Hepatocyte (in vitro differentiated cells): ENCODE measurements around the gene OVAAL. TPM values are rescaled to one million over a fixed set of nuclear protein-coding genes. Genes with fewer than 3 reads are reported as not detected.

Source experiments
- DNase-seq: peaks from one replicate; pipeline ENCODE4 v3.0.0-alpha.2; 2016; ENCODE audit warnings: low spot score
- H2AFZ ChIP-seq: fragments of 200-600 bp; sonication (generic); 2 replicates; pipeline ENCODE4 v1.6.0; 2016; ENCODE audit warnings: antibody characterized with exemption, mild to moderate bottlenecking
- H3K27ac ChIP-seq: fragments of 200-600 bp; sonication (generic); 2 replicates; pipeline ENCODE4 v1.5.1; 2016; ENCODE audit warnings: mild to moderate bottlenecking
- H3K27me3 ChIP-seq: fragments of 200-600 bp; sonication (generic); 2 replicates; pipeline ENCODE4 v1.6.1; 2016
- H3K36me3 ChIP-seq: fragments of 200-600 bp; sonication (generic); replicated peaks from 2 replicates; pipeline ENCODE4 v1.5.1; 2016; ENCODE audit warnings: low read depth; ENCODE audit not compliant: insufficient read depth
- H3K4me1 ChIP-seq: fragments of 200-600 bp; sonication (generic); 2 replicates; pipeline ENCODE4 v1.5.1; 2016; ENCODE audit warnings: mild to moderate bottlenecking, moderate library complexity; ENCODE audit not compliant: insufficient read depth
- H3K4me2 ChIP-seq: fragments of 200-600 bp; sonication (generic); 2 replicates; pipeline ENCODE4 v1.6.0; 2016
- H3K4me3 ChIP-seq: fragments of 200-600 bp; sonication (generic); 2 replicates; pipeline ENCODE4 v1.5.1; 2016; ENCODE audit warnings: mild to moderate bottlenecking
- H3K79me2 ChIP-seq: fragments of 200-600 bp; sonication (generic); 2 replicates; pipeline ENCODE4 v1.6.0; 2017; ENCODE audit warnings: mild to moderate bottlenecking
- H3K9me2 ChIP-seq: fragments of 200-600 bp; sonication (generic); replicated peaks from 2 replicates; pipeline ENCODE4 v1.6.0; 2017; ENCODE audit warnings: mild to moderate bottlenecking; ENCODE audit not compliant: insufficient read depth
- H3K9me3 ChIP-seq: fragments of 200-600 bp; sonication (generic); 2 replicates; pipeline ENCODE4 v1.5.1; 2016; ENCODE audit warnings: low read depth, mild to moderate bottlenecking
- H4K20me1 ChIP-seq: fragments of 200-600 bp; sonication (generic); 2 replicates; pipeline ENCODE4 v1.6.0; 2016; ENCODE audit warnings: mild to moderate bottlenecking; ENCODE audit not compliant: insufficient read depth, poor library complexity, severe bottlenecking
- CTCF ChIP-seq: fragments of 200-600 bp; sonication (generic); IDR thresholded peaks from 2 replicates; pipeline ENCODE4 v1.5.1; 2016; ENCODE audit warnings: antibody characterized with exemption, mild to moderate bottlenecking; ENCODE audit not compliant: poor library complexity
- EZH2 ChIP-seq: fragments of 200-600 bp; sonication (generic); IDR thresholded peaks from 2 replicates; pipeline ENCODE4 v1.6.1; 2016; ENCODE audit warnings: antibody characterized with exemption, mild to moderate bottlenecking, borderline replicate concordance
- EZH2phosphoT487 ChIP-seq: fragments of 200-600 bp; sonication (generic); IDR thresholded peaks from one replicate; pipeline ENCODE4 v1.6.1; 2018; ENCODE audit warnings: antibody characterized with exemption, mild to moderate bottlenecking, low read depth, moderate library complexity; ENCODE audit not compliant: unreplicated experiment, severe bottlenecking
- WGBS: methylation state at CpG from one replicate; pipeline ENCODE4 v1.1.6; 2016; ENCODE audit warnings: low lambda C conversion rate; ENCODE audit errors: missing lambda C conversion rate; 5-methylcytosine and 5-hydroxymethylcytosine counted together
- polyA plus RNA-seq: library from polyadenylated mRNA; unstranded; fragments of >200 nt; fragmentation: Nextera tagmentation; extraction: Ambion mirVana; gene quantifications from 2 replicates; pipeline ENCODE4 v1.2.1, GENCODE V29; 2016
- total RNA-seq: library from RNA; depleted of rRNA; stranded (reverse); fragments of >200 nt; gene quantifications from 2 replicates; pipeline ENCODE4 v1.2.3, GENCODE V29; 2014

Gene OVAAL
- total and polyA plus RNA-seq, 2 experiments from 2014 or later, result not detected

GRCh38 chr1:180515857-180516388, 42.8 kb upstream of the OVAAL start:
- Histone ChIP-seq H2AFZ (peak overlapping the region; percentile 17), H3K9me2 (no peaks in the 10 kb centered on the region), H3K4me1 (peaks cover 8% of the 10 kb centered on the region), H3K9me3 (no peaks in the 10 kb centered on the region), H3K27ac (peak overlapping the region; percentile 39), H3K4me3 (no peak overlapping the region), H3K4me2 (no peak overlapping the region), H3K79me2 (no peaks in the 10 kb centered on the region), H3K36me3 (no peaks in the 10 kb centered on the region), H3K27me3 (no peaks in the 10 kb centered on the region), H4K20me1 (no peaks in the 10 kb centered on the region)
- DNase-seq, result peak; percentile 88
- TF ChIP-seq EZH2phosphoT487, result no peak
- peak; percentile 87 for TF ChIP-seq CTCF
- TF ChIP-seq EZH2, result no peak
- 14% methylated on average over 8 of the region's 8 CpGs for WGBS

- H2AFZ ChIP-seq, result no peak overlapping the region
- no peak for TF ChIP-seq EZH2phosphoT487
- no peak for TF ChIP-seq CTCF
- no peak for TF ChIP-seq EZH2
- H3K9me3 ChIP-seq, result no peaks in the 10 kb centered on the region
Measured at GRCh38 chr1:180519846-180520245, 38.9 kb upstream of the OVAAL start.

GRCh38 chr1:180521474-180522212, 37.1 kb upstream of the OVAAL start:
- peak overlapping the region; percentile 7 for H3K4me2 ChIP-seq
- no peaks in the 10 kb centered on the region for H3K36me3 ChIP-seq
- no peak overlapping the region for H2AFZ ChIP-seq
- no peaks in the 10 kb centered on the region for H3K79me2 ChIP-seq
- no peaks in the 10 kb centered on the region for H3K9me3 ChIP-seq
- no peak overlapping the region for H3K4me3 ChIP-seq
- no peaks in the 10 kb centered on the region for H3K9me2 ChIP-seq
- H4K20me1 ChIP-seq, result no peaks in the 10 kb centered on the region
- H3K27me3 ChIP-seq, result no peaks in the 10 kb centered on the region
- no peak for TF ChIP-seq CTCF
- no peak for TF ChIP-seq EZH2
- TF ChIP-seq EZH2phosphoT487, result no peak
- peak; percentile 61 for DNase-seq
- WGBS, result 39% methylated on average over 9 of the region's 9 CpGs
- peak overlapping the region; percentile 71 for H3K27ac ChIP-seq
- H3K4me1 ChIP-seq, result peaks cover 15% of the 10 kb centered on the region

More at GRCh38 chr1:180519846-180520245, 38.9 kb upstream of the OVAAL start:
- H3K4me2 ChIP-seq, result no peak overlapping the region
- no peak overlapping the region for H3K4me3 ChIP-seq
- no peaks in the 10 kb centered on the region for H3K27me3 ChIP-seq
- no peaks in the 10 kb centered on the region for H3K9me2 ChIP-seq
- H4K20me1 ChIP-seq, result no peaks in the 10 kb centered on the region
- DNase-seq, result no peak
- H3K4me1 ChIP-seq, result peaks cover 23% of the 10 kb centered on the region
- no peaks in the 10 kb centered on the region for H3K36me3 ChIP-seq
- WGBS, result 53% methylated on average over 4 of the region's 4 CpGs
- no peaks in the 10 kb centered on the region for H3K79me2 ChIP-seq
- H3K27ac ChIP-seq, result no peak overlapping the region
